Right ventricle myocardium superior (tissue), 1 donor: ENCODE results near the gene NPEPPS. TPM values are rescaled to one million over a fixed set of nuclear protein-coding genes. Genes with fewer than 3 reads are reported as not detected.
"Not testable (repeated sequence)": the region's sequence is repeated elsewhere in the genome, so short reads cannot be mapped to it uniquely, and the experiment has no call there.

Source experiments
- ATAC-seq: fragments of 200-7000 bp; cut with Tn5 transposase; one replicate; pipeline ENCODE4 v1.9.1; 2020; ENCODE audit warnings: mild to moderate bottlenecking; ENCODE audit not compliant: poor library complexity
- DNase-seq: peaks from one replicate; pipeline ENCODE4 v3.0.0-alpha.2; 2020
- intact Hi-C: fragments of 100-400 bp; cut with DNase I; formaldehyde crosslinking; loops from one replicate; pipeline ENCODE4 v1.11.2; 2022
- long read RNA-seq: library from polyadenylated mRNA; unstranded; transcript quantifications from one replicate; pipeline ENCODE4 v2.0.0, GENCODE V29; 2021
- total RNA-seq: library from RNA; stranded (reverse); fragmentation: NEBNext Ultra II Directional; extraction: Animal tissue kit (Norgen Biotek cat#: 25700); gene quantifications from one replicate; pipeline ENCODE4 v1.2.1, GENCODE V29; 2021
- donor health status: DM: no; HTN: yes; CAD: no; lungs with severe emphysema.

NPEPPS gene, protein sequence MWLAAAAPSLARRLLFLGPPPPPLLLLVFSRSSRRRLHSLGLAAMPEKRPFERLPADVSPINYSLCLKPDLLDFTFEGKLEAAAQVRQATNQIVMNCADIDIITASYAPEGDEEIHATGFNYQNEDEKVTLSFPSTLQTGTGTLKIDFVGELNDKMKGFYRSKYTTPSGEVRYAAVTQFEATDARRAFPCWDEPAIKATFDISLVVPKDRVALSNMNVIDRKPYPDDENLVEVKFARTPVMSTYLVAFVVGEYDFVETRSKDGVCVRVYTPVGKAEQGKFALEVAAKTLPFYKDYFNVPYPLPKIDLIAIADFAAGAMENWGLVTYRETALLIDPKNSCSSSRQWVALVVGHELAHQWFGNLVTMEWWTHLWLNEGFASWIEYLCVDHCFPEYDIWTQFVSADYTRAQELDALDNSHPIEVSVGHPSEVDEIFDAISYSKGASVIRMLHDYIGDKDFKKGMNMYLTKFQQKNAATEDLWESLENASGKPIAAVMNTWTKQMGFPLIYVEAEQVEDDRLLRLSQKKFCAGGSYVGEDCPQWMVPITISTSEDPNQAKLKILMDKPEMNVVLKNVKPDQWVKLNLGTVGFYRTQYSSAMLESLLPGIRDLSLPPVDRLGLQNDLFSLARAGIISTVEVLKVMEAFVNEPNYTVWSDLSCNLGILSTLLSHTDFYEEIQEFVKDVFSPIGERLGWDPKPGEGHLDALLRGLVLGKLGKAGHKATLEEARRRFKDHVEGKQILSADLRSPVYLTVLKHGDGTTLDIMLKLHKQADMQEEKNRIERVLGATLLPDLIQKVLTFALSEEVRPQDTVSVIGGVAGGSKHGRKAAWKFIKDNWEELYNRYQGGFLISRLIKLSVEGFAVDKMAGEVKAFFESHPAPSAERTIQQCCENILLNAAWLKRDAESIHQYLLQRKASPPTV
- total RNA-seq = 97.3 TPM
- long read RNA-seq, full-length matches to known transcripts = 132 of 288 reads
- long read RNA-seq, partial matches to known transcripts = 128 of 288 reads
- long read RNA-seq, other reads (novel, unspliced or antisense) = 28 of 288 reads

DNA sequence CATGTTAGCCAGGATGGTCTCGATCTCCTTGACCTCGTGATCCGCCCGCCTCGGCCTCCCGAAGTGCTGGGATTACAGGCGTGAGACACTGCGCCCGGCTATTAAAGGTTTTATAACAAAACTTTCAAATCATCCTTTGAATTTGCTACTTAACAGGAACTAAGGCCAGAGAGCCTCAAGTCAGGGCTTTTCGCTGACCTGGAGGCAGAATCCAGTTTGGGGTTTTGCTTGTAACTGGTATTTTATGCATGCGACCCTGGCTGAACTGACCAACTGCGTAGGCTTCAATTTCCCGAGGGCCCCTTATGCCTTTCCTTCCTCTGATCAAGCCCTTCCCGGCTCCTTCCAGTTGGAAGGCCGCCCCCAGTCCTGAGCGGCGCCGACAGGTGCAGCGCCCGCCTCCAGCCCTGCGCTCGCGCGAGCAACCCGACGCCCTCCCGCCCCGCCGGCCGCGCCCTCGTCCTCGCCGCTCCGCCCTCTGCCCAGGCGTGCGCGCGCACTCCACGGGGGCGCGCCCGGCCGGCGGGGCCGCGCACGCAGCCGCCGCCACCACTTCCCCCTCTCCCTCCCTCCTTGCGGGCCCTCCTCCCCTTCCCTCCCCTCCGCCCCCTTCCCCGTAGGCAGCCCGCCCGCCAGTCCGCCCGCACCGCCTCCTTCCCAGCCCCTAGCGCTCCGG, at the start of gene NPEPPS:
Gene NPEPPS, plus strand, starts transcription at position 552 of the 676 bp plus-strand sequence. CDS start 193 bp downstream, outside the sequence.
- peak; percentile 95 for ATAC-seq
- intact Hi-C loops = not testable (repeated sequence)
- peak; percentile 91 for DNase-seq

DNA sequence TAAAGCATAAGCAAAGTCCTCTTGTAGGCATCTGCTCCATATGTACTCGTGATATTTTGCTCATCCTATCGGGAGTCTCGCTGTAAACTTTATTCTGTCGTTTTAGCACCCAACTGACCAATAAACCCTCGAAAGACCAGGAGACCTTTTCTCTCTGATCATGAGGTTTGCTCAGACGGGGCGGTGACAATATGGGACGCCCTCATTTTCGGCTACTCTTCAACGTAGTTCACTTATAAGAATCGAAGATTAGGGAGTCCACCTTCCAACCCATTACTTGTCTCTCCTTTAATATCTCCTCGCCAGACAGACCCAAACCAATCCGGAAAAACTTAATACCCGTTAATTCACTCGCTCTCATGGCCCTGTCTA, 39.1 kb upstream of the NPEPPS start:
- intact Hi-C loops, ATAC-seq: not testable (repeated sequence)

DNA sequence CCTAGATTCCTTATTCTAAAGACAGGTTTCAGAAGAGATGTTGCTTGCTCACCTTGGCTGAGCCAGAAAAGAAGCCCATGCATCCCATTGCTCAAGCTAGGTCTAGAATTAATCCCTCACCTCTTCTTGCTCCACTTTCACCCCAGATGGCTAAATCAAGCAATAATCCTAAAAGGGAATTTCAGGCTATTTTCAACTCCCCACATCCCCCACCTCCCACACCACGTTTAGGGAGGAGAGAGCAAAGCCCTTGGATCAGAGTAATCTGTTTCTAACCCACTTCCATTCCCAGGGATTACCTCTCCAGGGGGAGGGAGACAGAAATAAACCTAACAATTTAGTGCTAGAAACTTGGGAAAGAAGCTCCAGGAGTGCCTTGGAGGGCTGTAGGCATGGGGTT, 31.8 kb upstream of the NPEPPS start:
- DNase-seq, ATAC-seq: not testable (repeated sequence)

More for the DNA sequence above, 39.1 kb upstream of the NPEPPS start:
- DNase-seq = not testable (repeated sequence)

DNA sequence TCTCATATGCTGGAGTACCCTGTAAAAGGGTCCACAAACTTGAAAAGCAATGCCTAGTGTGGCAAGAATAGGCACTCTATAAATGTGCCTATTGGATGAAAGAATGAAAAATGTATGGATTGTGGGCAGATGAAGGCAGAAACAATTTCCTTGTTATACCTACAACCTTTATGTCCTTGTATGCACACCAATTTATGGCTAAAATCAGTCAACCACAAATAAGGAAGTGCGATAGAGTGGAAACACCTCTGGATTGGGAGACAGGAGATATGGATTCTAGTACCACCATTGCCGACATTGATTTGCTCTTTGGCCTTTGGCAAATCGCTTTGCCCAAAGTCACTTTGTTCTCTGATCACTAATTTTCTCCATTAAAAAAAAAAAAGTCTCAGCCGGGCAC, 31.4 kb upstream of the NPEPPS start:
- DNase-seq, ATAC-seq, intact Hi-C loops: not testable (repeated sequence)

More for the DNA sequence above, 31.8 kb upstream of the NPEPPS start:
- intact Hi-C loops = not testable (repeated sequence)

DNA sequence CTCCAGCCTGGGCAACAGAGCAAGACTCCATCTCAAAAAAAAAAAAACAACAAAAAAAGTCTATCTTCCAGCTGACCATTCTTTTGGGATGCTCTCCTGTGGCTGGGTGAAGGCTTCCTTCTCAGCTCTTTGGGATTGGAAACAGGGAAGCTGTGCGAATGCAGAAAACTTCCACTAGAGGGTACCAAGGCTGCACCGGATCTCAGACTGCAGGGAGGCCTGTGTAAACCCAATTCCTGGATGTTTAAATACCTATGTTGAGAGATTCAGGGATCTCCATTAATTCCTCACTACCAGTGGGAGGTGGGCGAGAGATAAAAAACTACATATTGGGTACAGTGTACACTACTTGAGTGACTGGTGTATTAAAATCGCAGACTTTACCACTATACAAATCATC, 30.3 kb upstream of the NPEPPS start:
- intact Hi-C loops, DNase-seq: not testable (repeated sequence)
- ATAC-seq = peak; percentile 68

DNA sequence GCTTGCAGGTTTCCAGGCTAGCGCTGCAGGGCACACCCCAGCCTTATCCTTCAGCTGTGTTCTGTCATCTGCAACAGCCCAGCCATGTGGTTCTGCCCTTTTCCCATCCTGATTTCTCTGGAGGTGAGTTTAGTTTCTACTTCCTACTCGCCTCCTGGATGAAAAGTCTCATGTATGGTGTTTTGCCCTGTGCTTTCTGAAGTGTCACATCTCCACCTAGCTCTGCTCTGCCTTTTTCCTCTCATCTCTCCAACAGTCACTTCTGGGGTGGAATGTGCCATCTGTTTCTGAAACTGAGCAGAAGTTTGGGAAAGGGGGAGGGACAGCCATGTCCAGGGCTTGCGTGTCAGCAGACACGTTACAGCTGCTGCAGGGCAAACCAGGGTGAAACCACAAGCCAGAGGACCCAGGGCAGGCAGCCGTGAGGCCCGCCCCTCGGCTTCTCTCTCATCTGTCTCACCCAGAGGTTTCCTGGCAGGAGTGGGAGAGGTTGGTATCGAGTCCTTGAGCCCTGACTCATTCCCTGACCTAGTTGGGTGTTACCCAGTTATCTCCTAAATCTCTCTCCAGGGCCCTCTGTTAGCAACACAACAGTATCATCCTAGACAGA, 28.7 kb upstream of the NPEPPS start:
- intact Hi-C loops = not testable (repeated sequence)
- ATAC-seq (peak; percentile 84), DNase-seq (peak; percentile 60)

DNA sequence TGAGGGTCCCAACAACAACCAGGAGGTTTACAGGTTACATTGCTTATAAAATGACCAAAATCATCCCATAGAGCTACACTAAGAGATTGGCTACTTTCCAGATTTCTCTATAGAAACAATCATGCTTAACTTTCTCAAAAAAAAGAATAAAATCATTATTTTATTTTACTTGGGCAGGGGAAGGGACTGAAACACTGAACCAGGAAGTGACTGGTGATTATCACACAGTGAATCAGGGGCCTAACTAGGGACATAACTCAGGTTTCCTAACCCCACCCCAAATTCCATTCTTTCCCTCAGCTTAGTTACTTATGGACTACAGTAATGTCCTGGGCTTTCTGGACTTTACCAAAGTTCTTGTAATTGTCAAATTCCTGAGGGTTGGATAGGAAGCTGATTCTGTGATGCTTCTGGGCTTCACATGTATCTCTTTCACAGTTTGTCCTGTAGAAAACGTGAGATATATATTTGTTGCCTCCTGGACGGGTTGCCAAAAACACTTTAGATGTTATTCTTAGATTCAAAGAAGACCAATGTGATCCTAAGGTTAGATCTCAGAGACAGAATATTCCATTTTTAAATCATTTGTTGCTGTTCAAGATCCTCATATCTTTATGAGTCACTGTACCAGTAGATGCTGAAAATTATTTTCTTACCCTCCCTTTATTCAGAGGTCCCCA, 28.0 kb upstream of the NPEPPS start:
- ATAC-seq = peak; percentile 6
- DNase-seq, intact Hi-C loops: not testable (repeated sequence)

DNA sequence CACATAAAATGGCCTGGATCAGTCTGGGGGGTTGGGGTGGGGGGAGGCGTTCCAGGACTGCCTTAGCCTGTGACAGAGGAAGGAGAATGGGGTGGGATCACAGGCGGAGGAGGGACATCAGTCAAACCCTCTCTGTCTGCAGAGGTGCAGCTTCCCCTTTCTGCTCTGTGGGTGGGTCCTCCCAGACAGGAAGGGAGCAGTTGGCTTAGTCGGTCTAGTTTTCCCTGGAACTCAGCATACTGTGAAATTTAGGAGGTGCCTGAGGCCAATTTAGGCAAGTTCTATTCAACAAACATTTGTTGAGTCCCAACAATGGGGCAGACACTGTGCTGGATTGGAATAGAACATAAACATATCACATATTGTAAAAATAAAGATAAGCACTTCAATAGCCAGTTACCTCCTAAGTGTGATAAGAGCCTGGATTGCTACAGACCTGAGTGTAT, 19.2 kb upstream of the NPEPPS start:
- intact Hi-C loops = not testable (repeated sequence)
- ATAC-seq = peak; percentile 61

DNA sequence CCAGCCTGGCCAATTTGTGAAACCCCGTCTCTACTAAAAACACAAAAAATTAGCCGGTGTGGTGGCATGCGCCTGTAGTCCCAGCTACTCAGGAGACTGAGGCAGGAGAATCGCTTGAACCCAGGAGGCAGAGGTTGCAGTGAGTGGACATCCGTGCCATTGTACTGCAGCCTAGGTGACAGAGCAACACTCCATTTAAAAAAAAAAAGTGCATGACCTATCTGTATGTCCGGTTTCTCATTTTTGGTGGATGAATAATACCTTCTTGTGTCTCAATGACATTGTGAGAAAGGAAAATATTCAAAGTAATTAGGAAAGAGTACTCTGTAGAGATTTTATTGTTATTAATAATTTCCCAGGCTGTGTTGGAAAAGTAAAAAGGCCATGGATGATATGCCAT, 17.6 kb upstream of the NPEPPS start:
- not testable (repeated sequence) for ATAC-seq, DNase-seq

More for the DNA sequence above, 19.2 kb upstream of the NPEPPS start:
- DNase-seq = not testable (repeated sequence)

DNA sequence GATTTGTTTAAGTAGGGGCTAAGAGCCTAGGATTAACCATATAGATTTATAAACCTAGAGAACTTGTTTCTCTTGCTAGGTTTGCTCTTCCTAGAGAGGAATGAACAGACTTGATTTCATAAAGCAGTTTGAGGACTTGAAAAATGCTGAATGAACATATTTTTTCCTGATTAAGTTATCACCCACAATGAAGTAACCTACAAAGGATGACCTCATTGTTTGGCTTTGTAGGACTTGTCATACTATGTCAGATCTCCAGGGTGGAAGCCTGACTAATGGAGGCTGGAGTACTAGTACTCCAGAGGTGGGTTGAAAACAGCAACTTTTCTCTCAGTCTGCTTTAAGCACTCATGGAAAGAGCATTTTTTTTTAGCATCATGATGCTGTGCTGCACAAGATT, 12.0 kb upstream of the NPEPPS start:
- intact Hi-C loops, ATAC-seq, DNase-seq: not testable (repeated sequence)

More for the DNA sequence above, 17.6 kb upstream of the NPEPPS start:
- intact Hi-C loops = not testable (repeated sequence)

DNA sequence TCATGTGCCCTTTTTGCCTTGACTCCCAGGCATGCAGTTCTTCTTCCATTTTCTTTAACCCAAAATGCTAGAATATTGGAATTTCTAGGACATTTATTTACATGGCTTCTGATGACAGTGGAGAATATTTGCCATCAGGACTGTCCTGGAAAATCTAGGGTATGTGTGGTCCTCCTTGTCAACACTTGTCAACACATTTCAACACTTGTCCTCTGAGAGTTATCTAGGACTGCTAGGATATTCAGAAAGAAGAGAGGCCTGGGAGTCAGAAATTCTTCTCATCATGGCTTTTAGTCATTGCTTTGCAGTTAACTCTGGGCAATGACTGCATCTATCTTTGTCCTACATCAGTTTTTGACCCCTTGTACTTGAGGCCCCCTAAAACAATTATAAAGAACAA, 11.5 kb upstream of the NPEPPS start:
- ATAC-seq, intact Hi-C loops, DNase-seq: not testable (repeated sequence)

DNA sequence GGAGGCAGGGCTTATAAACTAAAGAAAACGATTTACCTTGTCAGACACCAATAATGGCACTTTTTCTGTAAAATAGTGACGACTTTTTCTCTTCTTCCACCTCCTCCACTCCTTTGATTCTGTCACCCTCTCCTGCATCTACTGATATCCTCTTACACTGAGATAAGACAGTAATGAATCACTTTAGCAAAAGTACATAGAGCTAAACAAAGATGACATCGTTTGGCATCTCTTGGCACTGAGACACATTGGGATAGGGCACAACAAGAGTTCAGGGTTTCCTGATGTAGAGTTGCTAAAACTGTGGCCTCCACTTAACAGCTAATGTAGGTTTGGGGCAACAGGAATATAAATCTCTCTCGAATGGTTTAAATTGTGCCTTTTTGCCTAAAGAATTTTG, 10.6 kb upstream of the NPEPPS start:
- ATAC-seq, intact Hi-C loops, DNase-seq: not testable (repeated sequence)

DNA sequence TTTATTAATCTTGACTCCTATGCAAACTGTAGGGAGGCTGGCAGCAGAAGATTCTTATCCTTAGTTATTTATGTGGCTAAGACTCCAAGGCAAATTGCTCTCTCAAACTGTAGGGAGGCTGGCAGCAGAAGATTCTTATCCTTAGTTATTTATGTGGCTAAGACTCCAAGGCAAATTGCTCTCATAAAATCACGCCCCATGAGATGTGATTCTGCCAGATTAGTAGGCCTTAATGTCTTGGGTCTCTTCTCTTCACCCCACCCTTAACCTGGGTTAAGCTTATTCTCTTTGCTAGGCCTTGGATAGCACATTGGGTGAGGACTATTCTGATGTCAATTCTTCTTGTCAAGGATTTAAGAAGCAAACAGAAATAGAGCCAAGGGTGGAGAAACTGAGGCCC, 9.5 kb upstream of the NPEPPS start:
- DNase-seq, intact Hi-C loops, ATAC-seq: not testable (repeated sequence)

DNA sequence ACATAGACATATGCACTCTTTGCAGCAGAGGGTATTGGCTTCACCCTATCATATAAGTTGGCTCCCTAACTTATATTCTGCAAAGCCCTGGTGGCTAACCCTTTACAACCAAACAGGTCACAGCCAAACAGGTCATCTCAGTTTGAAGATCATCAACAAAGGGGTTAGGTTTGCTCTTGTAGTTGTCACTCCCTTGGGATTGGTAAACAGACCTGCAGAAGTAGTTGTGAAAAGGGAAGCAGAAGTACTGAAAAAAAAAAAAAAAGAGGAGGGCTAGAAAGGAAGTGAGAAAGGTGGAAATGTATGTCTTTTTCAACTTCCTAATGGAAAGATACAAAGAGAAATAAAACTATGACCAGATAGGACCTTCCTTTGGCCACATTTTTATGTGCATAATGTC, 8.6 kb upstream of the NPEPPS start:
- ATAC-seq, DNase-seq, intact Hi-C loops: not testable (repeated sequence)

DNA sequence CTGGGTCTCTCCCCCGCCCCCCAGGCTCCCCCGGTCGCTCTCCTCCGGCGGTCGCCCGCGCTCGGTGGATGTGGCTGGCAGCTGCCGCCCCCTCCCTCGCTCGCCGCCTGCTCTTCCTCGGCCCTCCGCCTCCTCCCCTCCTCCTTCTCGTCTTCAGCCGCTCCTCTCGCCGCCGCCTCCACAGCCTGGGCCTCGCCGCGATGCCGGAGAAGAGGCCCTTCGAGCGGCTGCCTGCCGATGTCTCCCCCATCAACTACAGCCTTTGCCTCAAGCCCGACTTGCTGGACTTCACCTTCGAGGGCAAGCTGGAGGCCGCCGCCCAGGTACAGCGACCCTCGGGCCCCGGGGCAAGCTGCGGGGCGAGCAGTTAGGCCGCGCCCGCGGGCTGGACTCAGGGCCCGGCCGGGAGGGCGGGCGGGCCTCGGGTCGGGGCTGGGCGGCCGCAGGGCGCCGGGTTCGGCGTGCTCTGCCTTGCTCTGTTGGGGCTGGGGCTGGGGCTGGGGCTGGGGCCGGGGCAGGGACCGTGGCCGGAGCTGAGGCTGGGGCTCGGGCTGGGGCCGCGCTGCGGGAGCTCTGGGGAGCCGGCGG, 419 bp downstream of the NPEPPS start:
- DNase-seq (peak; percentile 45), ATAC-seq (peak; percentile 57)
- intact Hi-C loops = not testable (repeated sequence)

DNA sequence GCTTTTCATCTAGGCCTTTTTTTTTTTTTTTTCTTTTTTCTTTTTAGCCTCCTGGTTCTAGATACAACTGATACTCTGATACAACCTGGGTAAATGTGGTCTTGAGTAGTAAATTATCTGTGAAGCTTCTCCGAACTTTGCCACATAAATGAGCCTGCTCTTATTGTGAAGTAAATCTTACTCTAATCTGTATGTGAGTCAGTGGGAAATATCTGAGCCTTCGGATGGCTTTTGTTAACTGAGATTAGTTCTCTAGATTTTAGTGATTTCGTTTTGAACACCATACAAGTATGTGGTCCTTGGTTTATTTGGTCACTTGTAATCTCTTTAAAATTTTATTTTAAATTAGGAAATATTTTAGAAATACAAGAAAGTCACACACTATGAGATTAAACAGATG, 8.2 kb downstream of the NPEPPS start:
- DNase-seq, ATAC-seq, intact Hi-C loops: not testable (repeated sequence)

DNA sequence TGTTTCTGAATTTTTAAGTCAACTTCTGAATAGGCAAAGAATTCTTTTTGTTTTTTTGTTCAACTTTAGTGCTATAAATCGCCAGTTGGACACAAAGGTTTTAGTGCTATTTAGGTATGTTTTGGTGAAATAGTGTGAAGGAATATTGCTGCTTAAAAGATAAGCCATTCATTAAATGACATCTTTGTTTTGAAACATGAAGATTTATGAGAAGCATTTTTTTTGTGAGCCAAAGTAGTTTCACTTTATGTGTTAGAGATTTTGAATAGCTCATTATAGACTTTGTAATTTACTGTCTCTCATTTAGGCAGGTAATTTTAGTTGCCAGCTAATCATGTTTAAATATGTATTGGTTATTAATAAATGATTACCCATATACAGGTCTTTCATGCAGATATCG, 10.8 kb downstream of the NPEPPS start:
- intact Hi-C loops, DNase-seq, ATAC-seq: not testable (repeated sequence)
